ENCODE measurements around the gene PNPLA1.

The PNPLA1 gene

DNA sequence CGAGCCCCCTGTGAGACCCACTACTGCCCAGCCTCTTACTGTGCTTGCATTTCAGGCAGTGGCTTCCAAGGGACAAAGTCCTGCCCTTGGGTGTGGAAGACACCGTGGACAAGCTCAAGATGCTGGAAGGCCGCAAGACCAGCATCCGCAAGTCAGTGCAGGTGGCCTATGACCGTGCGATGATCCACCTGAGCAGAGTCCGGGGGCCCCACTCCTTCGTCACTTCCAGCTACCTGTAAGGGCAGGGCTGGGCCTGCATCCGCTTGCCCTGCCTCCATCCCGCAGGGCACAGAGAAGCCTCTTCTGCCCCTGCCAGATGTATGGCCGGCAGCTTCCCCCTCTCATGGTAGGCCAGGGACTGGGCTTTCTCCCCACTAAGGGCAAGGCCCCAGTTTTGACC lies 39.5 kb upstream of the PNPLA1 start:
- TF ChIP-seq TAF1 (IDR thresholded peaks at IDR 0.05; ENCODE audit: low read depth, low read length) (no peak), PAX5 (IDR thresholded peaks at IDR 0.05; ENCODE audit: insufficient read depth, low read length, severe bottlenecking) (no peak), POLR2A (IDR thresholded peaks at IDR 0.05; ENCODE audit: low read depth, low read length) (no peak), POLR2AphosphoS5 (IDR thresholded peaks at IDR 0.05; ENCODE audit: low read depth, low read length) (no peak), POU2F2 (IDR thresholded peaks at IDR 0.05; ENCODE audit: low read depth, low read length) (no peak), SPI1 (IDR thresholded peaks at IDR 0.05; ENCODE audit: low read depth, low read length) (no peak)
- no peak for FAIRE-seq
- no peak for DNase-seq (ENCODE audit: insufficient read length, low spot score)

DNA sequence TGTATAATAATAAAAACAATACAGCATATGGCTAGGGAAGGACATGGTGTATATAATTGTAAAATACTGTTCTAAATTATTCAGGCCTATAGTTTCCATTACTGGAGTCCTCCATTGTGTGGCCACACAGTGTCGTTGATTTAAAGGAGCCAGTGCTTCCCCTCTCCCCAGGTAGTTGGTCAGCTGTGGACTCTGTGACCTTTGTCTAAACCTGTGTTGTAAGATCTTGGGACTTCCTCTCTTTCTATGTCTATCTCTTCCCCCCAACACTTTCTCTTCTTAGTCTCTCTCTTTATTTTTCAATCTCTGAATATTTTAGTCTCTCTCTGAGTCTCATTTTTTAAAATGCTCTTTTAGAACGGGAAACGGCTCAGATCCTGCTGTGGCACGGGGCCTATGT lies 37.7 kb upstream of the PNPLA1 start:
- no peak for TF ChIP-seq SPI1 (IDR thresholded peaks at IDR 0.05; ENCODE audit: low read depth, low read length)
- DNase-seq (ENCODE audit: insufficient read length, low spot score) (no peak), FAIRE-seq (no peak)

DNA sequence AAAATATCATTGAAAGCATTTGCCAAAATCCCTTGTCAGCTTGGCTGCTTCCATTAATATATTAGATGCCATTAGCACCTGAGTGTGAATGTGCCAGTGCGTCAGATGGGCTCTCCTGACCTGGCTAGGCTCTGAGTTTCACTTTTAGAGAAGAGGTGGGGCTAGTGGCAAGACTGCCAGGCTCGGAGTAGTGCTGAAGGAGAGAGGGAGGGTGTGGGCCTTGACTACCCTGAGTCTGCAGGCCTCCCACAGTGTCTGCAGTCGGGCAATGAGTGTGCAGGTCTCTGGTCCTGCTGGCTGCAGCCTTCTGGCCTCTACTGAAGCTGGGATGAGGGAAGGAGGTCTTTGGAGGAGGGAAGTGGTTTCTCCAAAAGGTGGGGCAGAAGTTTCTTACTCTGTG lies 34.6 kb upstream of the PNPLA1 start:
- FAIRE-seq (no peak), DNase-seq (ENCODE audit: insufficient read length, low spot score) (no peak)
- TF ChIP-seq POLR2AphosphoS5 (IDR thresholded peaks at IDR 0.05; ENCODE audit: low read depth, low read length) = no peak
- TF ChIP-seq POLR2A (IDR thresholded peaks at IDR 0.05; ENCODE audit: low read depth, low read length) = no peak
- TF ChIP-seq PAX5 (IDR thresholded peaks at IDR 0.05; ENCODE audit: insufficient read depth, low read length, severe bottlenecking) = no peak
- TF ChIP-seq SPI1 (IDR thresholded peaks at IDR 0.05; ENCODE audit: low read depth, low read length) = no peak
- no peak for TF ChIP-seq TAF1 (IDR thresholded peaks at IDR 0.05; ENCODE audit: low read depth, low read length)
- no peak for TF ChIP-seq POU2F2 (IDR thresholded peaks at IDR 0.05; ENCODE audit: low read depth, low read length)

DNA sequence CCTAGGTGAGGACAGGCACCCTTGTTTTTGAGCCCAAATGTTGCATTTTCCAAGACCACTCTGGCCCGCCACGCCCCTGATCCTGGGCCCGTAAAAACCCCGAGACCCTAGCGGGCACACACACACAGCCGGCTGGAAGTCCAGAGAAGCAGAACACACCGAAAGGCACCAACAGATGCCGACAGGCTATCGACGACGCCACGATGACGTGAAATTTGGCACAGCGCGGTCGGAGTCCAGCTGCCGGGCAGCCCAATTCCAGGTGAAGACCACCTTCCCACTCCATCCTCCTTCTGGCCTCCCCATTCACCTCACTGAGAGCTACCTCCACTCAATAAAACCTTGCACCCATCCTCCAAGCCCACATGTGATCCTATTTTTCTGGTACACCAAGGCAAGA lies 34.0 kb upstream of the PNPLA1 start:
- DNase-seq (ENCODE audit: insufficient read length, low spot score) (no peak), FAIRE-seq (no peak)
- TF ChIP-seq PAX5 (IDR thresholded peaks at IDR 0.05; ENCODE audit: insufficient read depth, low read length, severe bottlenecking) (no peak), POLR2A (IDR thresholded peaks at IDR 0.05; ENCODE audit: low read depth, low read length) (no peak), POU2F2 (IDR thresholded peaks at IDR 0.05; ENCODE audit: low read depth, low read length) (no peak), TAF1 (IDR thresholded peaks at IDR 0.05; ENCODE audit: low read depth, low read length) (no peak), POLR2AphosphoS5 (IDR thresholded peaks at IDR 0.05; ENCODE audit: low read depth, low read length) (no peak), SPI1 (IDR thresholded peaks at IDR 0.05; ENCODE audit: low read depth, low read length) (no peak)

DNA sequence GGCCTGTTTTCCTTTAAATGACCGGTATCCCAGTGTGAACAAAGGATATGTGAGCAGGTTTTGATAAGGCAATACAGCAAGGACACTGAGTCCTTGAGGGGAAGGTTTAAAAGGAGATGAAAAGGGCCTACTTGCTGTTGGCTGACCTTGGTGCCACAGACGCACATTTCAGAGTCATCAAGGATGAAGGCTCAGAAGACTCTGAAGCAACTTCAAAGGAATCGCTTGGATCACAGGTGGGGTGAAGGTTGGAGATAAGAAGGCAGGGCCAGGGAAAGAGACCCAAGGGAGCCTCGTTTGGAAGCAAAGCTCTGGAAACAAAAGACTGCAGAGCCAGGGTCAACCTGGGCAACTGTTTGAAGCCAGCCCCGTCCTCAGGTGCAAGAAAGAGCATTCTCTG lies 30.1 kb upstream of the PNPLA1 start:
- FAIRE-seq = no peak

DNA sequence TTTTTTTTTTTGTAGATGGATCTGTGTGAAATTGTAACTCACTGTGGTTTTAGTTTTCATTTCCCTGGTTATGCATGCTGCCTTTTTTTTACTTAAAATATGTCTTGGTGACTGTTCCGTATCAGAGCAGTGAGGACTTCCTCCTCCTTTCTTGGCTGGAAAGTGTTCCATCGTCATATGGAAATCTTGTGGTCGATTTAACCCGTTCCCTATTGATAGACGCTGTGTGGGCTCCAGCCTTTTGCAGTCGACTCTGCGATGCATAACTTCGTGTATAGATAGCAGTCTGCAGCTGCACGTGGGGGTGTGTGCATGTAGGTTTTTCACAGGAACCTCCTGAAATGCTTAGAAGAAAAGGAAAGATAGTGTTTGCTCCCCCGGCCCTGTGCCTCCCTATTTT lies 28.1 kb upstream of the PNPLA1 start:
- peak; percentile 94 for FAIRE-seq
- peak; percentile 48 for DNase-seq (ENCODE audit: insufficient read length, low spot score)
- TF ChIP-seq PAX5 (IDR thresholded peaks at IDR 0.05; ENCODE audit: insufficient read depth, low read length, severe bottlenecking) = no peak
- peak; percentile 96 for TF ChIP-seq POU2F2 (IDR thresholded peaks at IDR 0.05; ENCODE audit: low read depth, low read length)
- peak; percentile 49 for TF ChIP-seq SPI1 (IDR thresholded peaks at IDR 0.05; ENCODE audit: low read depth, low read length)

More for the DNA sequence above, 30.1 kb upstream of the PNPLA1 start:
- no peak for DNase-seq (ENCODE audit: insufficient read length, low spot score)
- TF ChIP-seq POU2F2 (IDR thresholded peaks at IDR 0.05; ENCODE audit: low read depth, low read length) = no peak
- TF ChIP-seq POLR2A (IDR thresholded peaks at IDR 0.05; ENCODE audit: low read depth, low read length) = no peak
- TF ChIP-seq SPI1 (IDR thresholded peaks at IDR 0.05; ENCODE audit: low read depth, low read length) = no peak
- no peak for TF ChIP-seq TAF1 (IDR thresholded peaks at IDR 0.05; ENCODE audit: low read depth, low read length)
- TF ChIP-seq POLR2AphosphoS5 (IDR thresholded peaks at IDR 0.05; ENCODE audit: low read depth, low read length) = no peak
- no peak for TF ChIP-seq PAX5 (IDR thresholded peaks at IDR 0.05; ENCODE audit: insufficient read depth, low read length, severe bottlenecking)

DNA sequence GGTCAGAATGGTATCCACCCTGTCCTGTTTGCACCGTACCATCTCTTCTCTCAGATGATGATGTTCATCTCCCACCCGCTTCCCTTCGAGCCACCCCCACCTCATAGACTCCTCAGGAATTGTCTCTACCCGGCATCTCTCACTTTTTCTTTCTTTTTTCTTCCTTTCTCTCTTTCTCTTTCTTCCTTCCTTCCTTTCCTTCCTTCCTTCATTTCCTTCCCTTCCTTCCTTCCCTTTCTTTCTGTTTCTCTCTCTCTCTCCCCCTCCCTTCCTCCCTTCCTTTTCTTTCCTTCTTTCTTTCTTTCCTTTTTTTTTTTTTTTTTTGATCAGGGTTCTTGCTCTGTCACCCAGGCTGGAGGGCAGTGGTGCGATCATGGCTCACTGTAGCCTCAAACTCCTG lies 27.7 kb upstream of the PNPLA1 start:
- TF ChIP-seq PAX5 (IDR thresholded peaks at IDR 0.05; ENCODE audit: insufficient read depth, low read length, severe bottlenecking) = no peak
- no peak for TF ChIP-seq TAF1 (IDR thresholded peaks at IDR 0.05; ENCODE audit: low read depth, low read length)
- no peak for TF ChIP-seq POU2F2 (IDR thresholded peaks at IDR 0.05; ENCODE audit: low read depth, low read length)
- no peak for TF ChIP-seq POLR2AphosphoS5 (IDR thresholded peaks at IDR 0.05; ENCODE audit: low read depth, low read length)
- no peak for TF ChIP-seq SPI1 (IDR thresholded peaks at IDR 0.05; ENCODE audit: low read depth, low read length)
- TF ChIP-seq POLR2A (IDR thresholded peaks at IDR 0.05; ENCODE audit: low read depth, low read length) = no peak
- DNase-seq (ENCODE audit: insufficient read length, low spot score) (no peak), FAIRE-seq (no peak)

DNA sequence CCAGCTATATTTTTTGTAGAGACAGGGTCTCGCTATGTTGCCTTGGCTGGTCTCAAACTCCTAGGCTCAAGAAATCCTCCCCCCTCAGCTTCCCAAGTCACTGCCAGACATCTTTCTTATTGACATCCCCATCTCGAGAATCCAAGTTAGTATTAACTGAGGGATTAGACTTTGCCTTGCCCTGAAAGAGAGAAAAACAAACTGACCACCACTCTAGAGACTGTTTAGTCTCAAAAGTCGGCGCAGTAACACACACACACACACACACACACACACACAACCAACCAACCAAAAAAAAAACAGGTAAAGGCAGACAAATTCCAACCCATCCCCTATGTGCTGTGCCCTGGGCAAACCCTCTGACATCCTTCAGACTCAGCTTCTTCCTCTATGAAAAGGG lies 27.2 kb upstream of the PNPLA1 start:
- TF ChIP-seq POLR2A (IDR thresholded peaks at IDR 0.05; ENCODE audit: low read depth, low read length) (no peak), TAF1 (IDR thresholded peaks at IDR 0.05; ENCODE audit: low read depth, low read length) (no peak), POLR2AphosphoS5 (IDR thresholded peaks at IDR 0.05; ENCODE audit: low read depth, low read length) (no peak), PAX5 (IDR thresholded peaks at IDR 0.05; ENCODE audit: insufficient read depth, low read length, severe bottlenecking) (no peak), POU2F2 (IDR thresholded peaks at IDR 0.05; ENCODE audit: low read depth, low read length) (no peak)
- no peak for FAIRE-seq
- no peak for DNase-seq (ENCODE audit: insufficient read length, low spot score)

DNA sequence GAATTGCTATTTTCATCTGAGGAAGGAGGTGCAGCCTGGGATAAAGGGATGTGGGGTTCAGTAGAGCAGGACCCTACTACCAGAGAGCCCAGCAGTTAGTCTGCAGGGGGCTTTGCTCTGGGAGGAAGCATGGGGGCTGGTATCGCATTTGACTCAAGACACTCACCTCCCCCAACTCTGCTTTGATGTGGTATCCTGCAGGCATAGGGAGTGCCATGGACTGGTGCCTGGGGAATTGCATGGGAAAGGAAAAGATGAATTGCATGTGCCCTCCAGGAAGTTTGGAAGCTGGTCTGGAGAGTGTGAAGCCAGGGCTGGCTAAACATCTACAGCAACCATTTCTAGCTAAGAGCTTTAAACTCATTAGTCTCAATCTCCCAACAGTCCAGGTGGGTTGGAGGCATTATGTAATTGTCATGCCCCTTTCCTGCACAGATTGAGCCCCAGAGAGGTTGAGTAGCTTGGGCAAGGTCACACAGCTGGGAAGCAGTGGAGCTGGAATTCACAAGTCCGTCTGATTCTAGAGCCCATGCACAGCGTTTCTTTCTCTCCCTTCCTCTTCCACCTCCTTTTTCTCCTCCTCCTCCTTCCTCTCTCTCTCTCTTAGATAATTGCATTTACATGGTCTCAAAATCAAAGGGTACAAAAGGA lies 26.2 kb upstream of the PNPLA1 start:
- DNase-seq (ENCODE audit: insufficient read length, low spot score) (no peak), FAIRE-seq (no peak)
- no peak for TF ChIP-seq PAX5 (IDR thresholded peaks at IDR 0.05; ENCODE audit: insufficient read depth, low read length, severe bottlenecking)
- TF ChIP-seq SPI1 (IDR thresholded peaks at IDR 0.05; ENCODE audit: low read depth, low read length) = no peak
- no peak for TF ChIP-seq POU2F2 (IDR thresholded peaks at IDR 0.05; ENCODE audit: low read depth, low read length)
- no peak for TF ChIP-seq POLR2A (IDR thresholded peaks at IDR 0.05; ENCODE audit: low read depth, low read length)
- TF ChIP-seq TAF1 (IDR thresholded peaks at IDR 0.05; ENCODE audit: low read depth, low read length) = no peak
- TF ChIP-seq POLR2AphosphoS5 (IDR thresholded peaks at IDR 0.05; ENCODE audit: low read depth, low read length) = no peak

DNA sequence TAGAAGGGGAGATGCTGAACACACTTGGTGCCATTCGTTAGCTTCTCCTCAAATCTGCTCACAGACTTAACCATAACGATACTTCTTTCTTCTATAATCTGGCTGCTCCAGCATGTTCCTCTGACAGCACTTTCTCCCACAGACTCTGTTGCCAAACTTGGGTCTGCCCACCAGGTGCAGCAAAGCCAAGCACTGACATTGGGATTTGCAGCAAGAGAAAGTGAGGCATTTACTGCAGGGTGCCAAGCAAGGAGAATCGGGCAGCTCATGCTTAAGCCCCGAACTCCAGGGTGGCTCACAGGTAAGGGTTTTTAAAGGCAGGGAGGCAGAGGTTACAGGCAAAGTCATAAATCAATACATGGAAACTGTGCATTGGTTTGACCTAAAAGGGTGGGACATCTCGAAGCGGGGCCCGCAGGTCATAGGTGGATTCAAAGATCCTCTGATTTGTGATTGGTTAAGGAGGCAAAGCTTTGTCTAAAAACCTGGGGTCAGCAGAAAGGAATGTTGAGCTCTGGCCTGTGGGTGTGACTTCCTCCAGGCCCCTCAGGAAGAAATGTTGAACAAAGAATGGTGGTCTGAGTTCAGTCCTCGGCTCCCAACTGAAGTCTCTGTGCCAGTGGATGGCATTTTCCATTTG lies 25.1 kb upstream of the PNPLA1 start:
- FAIRE-seq = no peak

More for the DNA sequence above, 25.1 kb upstream of the PNPLA1 start:
- DNase-seq (ENCODE audit: insufficient read length, low spot score) = no peak
- TF ChIP-seq POLR2AphosphoS5 (IDR thresholded peaks at IDR 0.05; ENCODE audit: low read depth, low read length) = no peak
- TF ChIP-seq PAX5 (IDR thresholded peaks at IDR 0.05; ENCODE audit: insufficient read depth, low read length, severe bottlenecking) = no peak
- no peak for TF ChIP-seq POU2F2 (IDR thresholded peaks at IDR 0.05; ENCODE audit: low read depth, low read length)
- TF ChIP-seq TAF1 (IDR thresholded peaks at IDR 0.05; ENCODE audit: low read depth, low read length) = no peak
- no peak for TF ChIP-seq POLR2A (IDR thresholded peaks at IDR 0.05; ENCODE audit: low read depth, low read length)
- no peak for TF ChIP-seq SPI1 (IDR thresholded peaks at IDR 0.05; ENCODE audit: low read depth, low read length)

All from GM12891 (cell line).